Fibroblast of skin of left biceps (primary cell): ENCODE data around the gene USP15.
"Not testable (repeated sequence)": the region's sequence is repeated elsewhere in the genome, so short reads cannot be mapped to it uniquely, and the experiment has no call there.

Source experiments
- DNase-seq, 2 experiments: peaks; one replicate each; pipeline ENCODE4 v3.0.0-alpha.2; 2013; ENCODE audit warnings: low read depth in 2 of 2

Gene USP15

DNA sequence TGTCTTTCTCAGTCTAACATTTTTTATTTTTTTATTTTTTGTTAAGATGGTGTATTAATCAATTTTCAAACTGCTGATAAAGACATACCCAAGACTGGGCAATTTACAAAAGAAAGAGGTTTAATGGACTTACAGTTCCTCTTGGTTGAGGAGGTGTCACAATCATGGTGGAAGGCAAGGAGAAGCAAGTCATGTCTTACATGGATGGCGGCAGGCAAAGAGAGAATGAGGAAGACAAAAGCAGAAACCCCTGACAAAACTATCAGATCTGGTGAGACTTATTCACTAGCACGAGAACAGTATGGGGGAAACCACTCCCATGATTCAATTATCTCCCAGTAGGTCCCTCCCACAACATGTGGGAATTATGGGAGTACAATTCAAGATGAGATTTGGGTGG, 195.2 kb downstream of the USP15 start:
- DNase-seq: not testable (repeated sequence)

DNA sequence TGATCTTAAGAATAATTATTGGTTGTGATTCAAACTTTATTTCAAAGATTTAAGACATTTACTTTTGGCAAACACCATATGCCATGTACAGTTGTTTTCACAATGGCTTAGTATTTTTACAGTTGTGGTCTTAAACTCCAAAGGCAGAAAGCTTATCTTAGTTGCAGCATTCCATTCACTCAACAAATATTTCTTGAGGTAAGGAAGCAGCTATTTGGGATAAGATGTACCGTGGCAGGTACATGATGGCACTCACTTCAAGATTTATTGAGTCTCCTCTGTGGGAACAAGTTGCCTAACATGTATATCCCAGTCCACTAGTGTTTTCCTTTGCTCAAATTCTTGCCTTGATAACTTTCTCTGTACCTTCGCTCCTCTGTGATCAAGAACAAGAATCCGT, 198.4 kb downstream of the USP15 start:
- DNase-seq: no peak

DNA sequence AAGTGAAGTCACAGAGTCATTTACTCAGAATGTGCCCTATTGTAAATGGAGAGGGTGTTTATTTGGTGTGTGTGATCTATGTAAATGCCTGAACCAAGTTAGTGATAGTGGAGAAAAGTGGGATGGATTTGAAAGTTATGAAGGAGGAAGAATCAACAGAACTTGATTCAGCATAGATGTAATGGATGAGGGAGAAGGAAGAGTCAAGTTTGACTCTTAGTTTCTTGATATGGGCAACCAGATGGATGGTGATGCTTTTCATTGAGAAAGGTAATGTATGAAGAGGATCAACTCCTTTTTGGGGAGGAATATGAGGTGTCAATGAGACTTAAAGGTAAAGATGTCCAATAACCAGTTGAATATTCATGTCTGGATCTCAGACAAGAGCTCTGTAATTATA, 199.8 kb downstream of the USP15 start:
- DNase-seq: no peak

DNA sequence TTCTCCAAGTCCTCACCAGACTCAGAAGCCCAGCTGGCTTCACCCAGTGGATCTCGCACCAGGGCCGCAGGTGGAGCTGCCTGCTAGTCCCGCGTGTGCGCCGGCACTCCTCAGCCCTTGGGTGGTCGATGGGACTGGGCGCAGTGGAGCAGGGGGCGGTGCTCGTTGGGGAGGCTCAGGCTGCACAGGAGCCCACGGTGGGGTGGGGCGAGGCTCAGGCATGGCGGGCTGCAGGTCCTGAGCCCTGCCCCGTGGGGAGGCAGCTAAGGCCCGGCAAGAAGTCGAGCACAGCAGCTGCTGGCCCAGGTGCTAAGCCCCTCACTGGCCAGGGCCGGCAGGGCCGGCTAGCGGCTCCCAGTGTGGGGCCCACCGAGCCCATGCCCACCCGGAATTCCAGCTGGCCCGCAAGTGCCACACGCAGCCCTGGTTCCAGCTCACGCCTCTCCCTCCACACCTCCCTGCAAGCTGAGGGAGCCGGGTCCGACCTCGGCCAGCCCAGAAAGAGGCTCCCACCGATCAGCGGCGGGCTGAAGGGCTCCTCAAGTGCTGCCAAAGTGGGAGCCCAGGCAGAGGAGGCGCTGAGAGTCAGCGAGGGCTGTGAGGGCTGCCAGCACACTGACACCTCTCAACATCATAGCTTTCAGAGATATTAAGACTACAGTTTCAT, 201.1 kb downstream of the USP15 start:
- not testable (repeated sequence) for DNase-seq

DNA sequence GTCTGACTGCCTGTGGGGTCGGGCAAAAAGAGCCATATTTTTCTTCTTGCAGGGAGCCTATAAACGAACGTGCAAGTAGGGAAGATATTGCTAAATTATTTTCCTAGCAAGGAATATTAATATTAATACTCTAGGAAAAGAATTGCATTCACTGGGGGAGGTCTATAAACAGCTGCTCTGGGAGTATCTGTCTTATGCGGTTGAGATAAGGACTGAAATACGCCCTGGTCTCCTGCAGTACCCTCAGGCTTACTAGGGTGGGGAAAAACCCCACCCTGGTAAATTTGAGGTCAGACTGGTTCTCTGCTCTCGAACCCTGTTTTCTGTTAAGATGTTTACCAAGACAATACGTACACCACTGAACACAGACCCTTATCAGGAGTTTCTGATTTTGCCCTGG, 203.0 kb downstream of the USP15 start:
- not testable (repeated sequence) for DNase-seq
